HG02938 (cell line): ENCODE measurements around the gene AKIRIN2.
"Not testable (repeated sequence)": the region's sequence is repeated elsewhere in the genome, so short reads cannot be mapped to it uniquely, and the experiment has no call there.

Experiments used
- ATAC-seq: cut with Tn5 transposase; IDR thresholded peaks from one replicate; pipeline ENCODE4 v1.9.1; 2021; ENCODE audit warnings: mild to moderate bottlenecking, moderate library complexity; ENCODE audit not compliant: unreplicated experiment

The AKIRIN2 gene

GRCh38 chr6:87718662-87719433 is 16.8 kb upstream of the AKIRIN2 start:
- ATAC-seq = no peak

- ATAC-seq = no peak
These were observed 15.0 kb upstream of the AKIRIN2 start for GRCh38 chr6:87716928-87717614.

- ATAC-seq = peak; percentile 52
These were observed 12.2 kb upstream of the AKIRIN2 start for GRCh38 chr6:87714093-87714842.

- ATAC-seq = not testable (repeated sequence)
These were observed 10.7 kb upstream of the AKIRIN2 start for GRCh38 chr6:87712713-87713112.

- ATAC-seq = no peak
These were observed 8.1 kb upstream of the AKIRIN2 start for GRCh38 chr6:87710090-87710489.

- ATAC-seq = not testable (repeated sequence)
These were observed 6.8 kb upstream of the AKIRIN2 start for GRCh38 chr6:87708581-87709427.

GRCh38 chr6:87706187-87706966 is 4.3 kb upstream of the AKIRIN2 start:
- ATAC-seq = no peak

GRCh38 chr6:87705070-87705691 is 3.1 kb upstream of the AKIRIN2 start:
- peak; percentile 65 for ATAC-seq

GRCh38 chr6:87703039-87703438 is 1.0 kb upstream of the AKIRIN2 start:
- not testable (repeated sequence) for ATAC-seq

GRCh38 chr6:87702589-87702945 is 534 bp upstream of the AKIRIN2 start:
- ATAC-seq = no peak

GRCh38 chr6:87701344-87701675 is 723 bp downstream of the AKIRIN2 start:
- ATAC-seq = no peak

GRCh38 chr6:87700397-87701343 is 1.4 kb downstream of the AKIRIN2 start:
- ATAC-seq = no peak

GRCh38 chr6:87699576-87699975 is 2.5 kb downstream of the AKIRIN2 start:
- ATAC-seq = no peak

GRCh38 chr6:87698547-87699006 is 3.5 kb downstream of the AKIRIN2 start:
- no peak for ATAC-seq

GRCh38 chr6:87697581-87698546 is 4.2 kb downstream of the AKIRIN2 start:
- ATAC-seq = no peak

GRCh38 chr6:87696817-87697216 is 5.2 kb downstream of the AKIRIN2 start:
- not testable (repeated sequence) for ATAC-seq

GRCh38 chr6:87692086-87692485 is 9.9 kb downstream of the AKIRIN2 start:
- ATAC-seq = no peak
